Measurements from ENCODE around the gene CANT1. TPM values are rescaled to one million over a fixed set of nuclear protein-coding genes. Genes with fewer than 3 reads are reported as not detected.

The CANT1 gene
- total and polyA plus RNA-seq, 8 donors, result 16.6 to 151 (median 40.7) TPM

GRCh38 chr17:79054200-79054960 is 44.8 kb upstream of the CANT1 start:
- Histone ChIP-seq H3K36me3 (no peaks in the 10 kb centered on the region), H3K4me1 (no peaks in the 10 kb centered on the region), H3K27ac (no peak overlapping the region), H3K4me3 (no peak overlapping the region), H3K9me3 (peaks cover 0 to 17% (median 9%) of the 10 kb centered on the region in 4 donors), H3K27me3 (peaks cover 0 to 9% (median 0%) of the 10 kb centered on the region in 3 donors)
- no peak for TF ChIP-seq POLR2A (IDR thresholded peaks at IDR 0.05)
- no peak for TF ChIP-seq POLR2AphosphoS5 (IDR thresholded peaks at IDR 0.05)
- TF ChIP-seq EP300 (IDR thresholded peaks at IDR 0.05), result no peak
- TF ChIP-seq CTCF (IDR thresholded peaks at IDR 0.05), result no peak
- 72 to 86% (median 78%) methylated on average over 2 of the region's 2 CpGs for WGBS, 5 donors
- intact Hi-C loops (cut with DNase I; ENCODE audit: low total_unique reads), result no loop called here
- no peak for DNase-seq

DNA sequence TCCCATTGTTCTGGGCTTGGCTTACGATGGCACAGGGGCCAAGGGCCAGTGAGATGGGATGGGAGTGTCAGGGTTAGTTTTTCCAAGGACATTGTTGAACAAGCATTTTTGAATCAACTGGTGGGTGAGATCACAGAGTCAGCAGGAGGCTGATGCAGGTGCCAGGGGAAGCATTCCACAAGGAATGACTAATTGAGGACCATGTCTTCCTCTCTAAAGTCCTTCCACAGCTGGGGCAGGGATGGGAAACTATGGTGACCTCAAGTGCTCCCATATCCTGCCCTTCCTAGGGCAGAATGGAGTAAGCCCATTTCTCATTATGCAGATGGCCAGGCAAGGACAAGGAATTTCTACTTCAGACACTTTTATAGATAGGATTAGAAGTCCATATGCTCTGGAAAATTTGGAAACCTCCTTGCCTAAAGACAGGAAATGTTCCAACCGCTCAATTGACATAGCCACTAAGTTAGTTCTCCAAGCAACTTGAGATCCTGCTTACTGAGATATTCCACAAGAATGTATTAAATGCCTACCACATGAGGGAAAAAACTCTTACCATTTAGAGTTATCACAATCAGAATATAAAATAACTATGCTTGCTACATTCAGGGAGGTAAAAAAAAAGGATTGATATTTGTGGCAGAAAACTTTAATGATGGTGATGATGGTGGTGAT is 43.8 kb upstream of the CANT1 start:
- Histone ChIP-seq H3K9me3 (peaks cover 0 to 17% (median 9%) of the 10 kb centered on the region in 4 donors), H3K36me3 (no peaks in the 10 kb centered on the region), H3K27ac (no peak overlapping the region), H3K27me3 (peaks cover 0 to 11% (median 0%) of the 10 kb centered on the region in 3 donors), H3K4me1 (peaks cover 0 to 3% (median 0%) of the 10 kb centered on the region in 4 donors), H3K4me3 (no peak overlapping the region)
- intact Hi-C loops (cut with DNase I; ENCODE audit: low total_unique reads), result no loop called here
- 69 to 82% (median 81%) methylated on average over 2 of the region's 2 CpGs for WGBS, 5 donors
- TF ChIP-seq POLR2AphosphoS5 (IDR thresholded peaks at IDR 0.05) (no peak), CTCF (IDR thresholded peaks at IDR 0.05) (no peak), POLR2A (IDR thresholded peaks at IDR 0.05) (no peak), EP300 (IDR thresholded peaks at IDR 0.05) (no peak)
- DNase-seq, result no peak

- peaks cover 0 to 17% (median 9%) of the 10 kb centered on the region in 4 donors for H3K9me3 ChIP-seq
- no peak for DNase-seq
- intact Hi-C loops (cut with DNase I; ENCODE audit: low total_unique reads), result no loop called here
- TF ChIP-seq CTCF (IDR thresholded peaks at IDR 0.05) (no peak), POLR2A (IDR thresholded peaks at IDR 0.05) (no peak), EP300 (IDR thresholded peaks at IDR 0.05) (no peak), POLR2AphosphoS5 (IDR thresholded peaks at IDR 0.05) (no peak)
- H3K4me1 ChIP-seq, result peaks cover 0 to 12% (median 0%) of the 10 kb centered on the region in 4 donors
- H3K36me3 ChIP-seq, result peaks cover 0 to 11% (median 0%) of the 10 kb centered on the region in 4 donors
- H3K27me3 ChIP-seq, result peaks cover 0 to 11% (median 0%) of the 10 kb centered on the region in 3 donors
- H3K4me3 ChIP-seq, result no peak overlapping the region
- WGBS, 5 donors, result 29 to 75% (median 71%) methylated on average over 1 of the region's 1 CpG
- no peak overlapping the region for H3K27ac ChIP-seq
Observed at GRCh38 chr17:79052131-79052530, 42.6 kb upstream of the CANT1 start.

DNA sequence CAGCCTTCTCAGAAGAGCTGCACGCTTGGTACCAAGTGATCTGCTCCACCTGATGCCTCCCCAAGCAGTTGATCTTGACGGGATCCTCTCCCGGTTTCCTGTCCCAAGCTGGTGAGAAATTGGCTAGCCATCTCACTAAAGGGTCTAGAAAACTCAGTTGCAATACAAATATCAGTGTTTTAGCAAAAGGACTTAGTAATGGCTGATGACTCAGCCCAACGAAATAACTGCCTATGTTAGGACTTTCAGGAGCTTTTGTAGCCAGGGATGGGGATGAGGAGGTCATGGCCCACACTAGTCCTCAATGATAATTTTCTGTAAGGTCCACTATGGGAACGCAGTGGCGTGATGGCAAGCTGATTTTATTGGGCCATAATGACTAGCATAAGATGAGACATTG is 41.7 kb upstream of the CANT1 start:
- Histone ChIP-seq H3K27me3 (peaks cover 0 to 16% (median 0%) of the 10 kb centered on the region in 3 donors), H3K27ac (no peak overlapping the region), H3K36me3 (peaks cover 0 to 11% (median 0%) of the 10 kb centered on the region in 4 donors), H3K4me1 (peaks cover 0 to 19% (median 5%) of the 10 kb centered on the region in 4 donors), H3K9me3 (peaks cover 0 to 17% (median 9%) of the 10 kb centered on the region in 4 donors), H3K4me3 (no peak overlapping the region)
- TF ChIP-seq EP300 (IDR thresholded peaks at IDR 0.05) (no peak), CTCF (IDR thresholded peaks at IDR 0.05) (no peak), POLR2A (IDR thresholded peaks at IDR 0.05) (no peak), POLR2AphosphoS5 (IDR thresholded peaks at IDR 0.05) (no peak)
- 73 to 84% (median 77%) methylated on average over 6 of the region's 6 CpGs for WGBS, 5 donors
- no peak for DNase-seq
- intact Hi-C loops (cut with DNase I; ENCODE audit: low total_unique reads), result no loop called here

Measured in stomach (tissue), 9 donors.